ENCODE data around the gene MBD6.
"Not testable (repeated sequence)": the region's sequence is repeated elsewhere in the genome, so short reads cannot be mapped to it uniquely, and the experiment has no call there.

Gene MBD6

GRCh38 chr12:57487055-57487596, 35.5 kb upstream of the MBD6 start:
- in situ Hi-C loops (cut with HindIII; ENCODE audit: low pct_ligation_motif_present, low pct_unique_long_range_greater_than_20kb, low sequenced_read_pairs) = no loop called here
- DNase-seq = no peak

GRCh38 chr12:57487597-57488401, 34.8 kb upstream of the MBD6 start, which contains the start of gene MARS1:
TSS of gene MARS1 (plus strand) at chr12:57488068. CDS start at chr12:57488091, 23 bp downstream.
- in situ Hi-C loops (cut with HindIII; ENCODE audit: low pct_ligation_motif_present, low pct_unique_long_range_greater_than_20kb, low sequenced_read_pairs) = no loop called here
- DNase-seq = peak; percentile 100

GRCh38 chr12:57488402-57489156, 34.0 kb upstream of the MBD6 start:
- in situ Hi-C loops (cut with HindIII; ENCODE audit: low pct_ligation_motif_present, low pct_unique_long_range_greater_than_20kb, low sequenced_read_pairs) = no loop called here
- no peak for DNase-seq

- in situ Hi-C loops (cut with HindIII; ENCODE audit: low pct_ligation_motif_present, low pct_unique_long_range_greater_than_20kb, low sequenced_read_pairs) = no loop called here
- no peak for DNase-seq
These were observed 33.4 kb upstream of the MBD6 start for GRCh38 chr12:57489157-57489641.

- no peak for DNase-seq
- in situ Hi-C loops (cut with HindIII; ENCODE audit: low pct_ligation_motif_present, low pct_unique_long_range_greater_than_20kb, low sequenced_read_pairs) = no loop called here
These were observed 32.5 kb upstream of the MBD6 start for GRCh38 chr12:57490126-57490525.

- DNase-seq = peak; percentile 41
- in situ Hi-C loops (cut with HindIII; ENCODE audit: low pct_ligation_motif_present, low pct_unique_long_range_greater_than_20kb, low sequenced_read_pairs) = no loop called here
These were observed 31.0 kb upstream of the MBD6 start for GRCh38 chr12:57491393-57492280.

- DNase-seq; in situ Hi-C loops (cut with HindIII; ENCODE audit: low pct_ligation_motif_present, low pct_unique_long_range_greater_than_20kb, low sequenced_read_pairs): not testable (repeated sequence)
These were observed 27.4 kb upstream of the MBD6 start for GRCh38 chr12:57495051-57495701.

- DNase-seq = no peak
- in situ Hi-C loops (cut with HindIII; ENCODE audit: low pct_ligation_motif_present, low pct_unique_long_range_greater_than_20kb, low sequenced_read_pairs) = no loop called here
These were observed 25.8 kb upstream of the MBD6 start for GRCh38 chr12:57496822-57497221.

- DNase-seq = no peak
- in situ Hi-C loops (cut with HindIII; ENCODE audit: low pct_ligation_motif_present, low pct_unique_long_range_greater_than_20kb, low sequenced_read_pairs) = no loop called here
These were observed 25.1 kb upstream of the MBD6 start for GRCh38 chr12:57497223-57498131.

GRCh38 chr12:57498132-57498502, 24.5 kb upstream of the MBD6 start:
- in situ Hi-C loops (cut with HindIII; ENCODE audit: low pct_ligation_motif_present, low pct_unique_long_range_greater_than_20kb, low sequenced_read_pairs) = no loop called here
- no peak for DNase-seq

- DNase-seq = no peak
- in situ Hi-C loops (cut with HindIII; ENCODE audit: low pct_ligation_motif_present, low pct_unique_long_range_greater_than_20kb, low sequenced_read_pairs) = no loop called here
These were observed 24.1 kb upstream of the MBD6 start for GRCh38 chr12:57498571-57498970.

GRCh38 chr12:57500213-57500612, 22.4 kb upstream of the MBD6 start:
- no peak for DNase-seq
- in situ Hi-C loops (cut with HindIII; ENCODE audit: low pct_ligation_motif_present, low pct_unique_long_range_greater_than_20kb, low sequenced_read_pairs) = no loop called here

GRCh38 chr12:57502311-57502969, 20.2 kb upstream of the MBD6 start:
- in situ Hi-C loops (cut with HindIII; ENCODE audit: low pct_ligation_motif_present, low pct_unique_long_range_greater_than_20kb, low sequenced_read_pairs) = not testable (repeated sequence)

GRCh38 chr12:57506541-57506940, 16.1 kb upstream of the MBD6 start:
- DNase-seq; in situ Hi-C loops (cut with HindIII; ENCODE audit: low pct_ligation_motif_present, low pct_unique_long_range_greater_than_20kb, low sequenced_read_pairs): not testable (repeated sequence)

More at GRCh38 chr12:57502311-57502969, 20.2 kb upstream of the MBD6 start:
- not testable (repeated sequence) for DNase-seq

- in situ Hi-C loops (cut with HindIII; ENCODE audit: low pct_ligation_motif_present, low pct_unique_long_range_greater_than_20kb, low sequenced_read_pairs) = not testable (repeated sequence)
These were observed 14.8 kb upstream of the MBD6 start for GRCh38 chr12:57507796-57508195.

GRCh38 chr12:57511161-57511560, 11.5 kb upstream of the MBD6 start:
- DNase-seq = no peak
- in situ Hi-C loops (cut with HindIII; ENCODE audit: low pct_ligation_motif_present, low pct_unique_long_range_greater_than_20kb, low sequenced_read_pairs) = no loop called here

More at GRCh38 chr12:57507796-57508195, 14.8 kb upstream of the MBD6 start:
- DNase-seq = not testable (repeated sequence)
